GM12872 (cell line): ENCODE results near the gene SNAPC1.

Source experiments
- CTCF ChIP-seq: IDR thresholded peaks from 3 replicates; pipeline ENCODE4 v1.5.1; 2011; ENCODE audit warnings: low read depth, mild to moderate bottlenecking, low read length, moderate library complexity; ENCODE audit not compliant: insufficient read depth

Gene SNAPC1

GRCh38 chr14:61839507-61839906 lies 77.3 kb downstream of the SNAPC1 start:
- no peak for TF ChIP-seq CTCF

- TF ChIP-seq CTCF, result no peak
Observed at GRCh38 chr14:61841145-61841544, 78.9 kb downstream of the SNAPC1 start.
